Measurements from ENCODE around the gene SYTL2. TPM values are rescaled to one million over a fixed set of nuclear protein-coding genes. Genes with fewer than 3 reads are reported as not detected.
"Not testable (repeated sequence)": the region's sequence is repeated elsewhere in the genome, so short reads cannot be mapped to it uniquely, and the experiment has no call there.

SYTL2 gene
- total RNA-seq, 2 donors from 2014 or later: 28.3 to 55.3 TPM

DNA sequence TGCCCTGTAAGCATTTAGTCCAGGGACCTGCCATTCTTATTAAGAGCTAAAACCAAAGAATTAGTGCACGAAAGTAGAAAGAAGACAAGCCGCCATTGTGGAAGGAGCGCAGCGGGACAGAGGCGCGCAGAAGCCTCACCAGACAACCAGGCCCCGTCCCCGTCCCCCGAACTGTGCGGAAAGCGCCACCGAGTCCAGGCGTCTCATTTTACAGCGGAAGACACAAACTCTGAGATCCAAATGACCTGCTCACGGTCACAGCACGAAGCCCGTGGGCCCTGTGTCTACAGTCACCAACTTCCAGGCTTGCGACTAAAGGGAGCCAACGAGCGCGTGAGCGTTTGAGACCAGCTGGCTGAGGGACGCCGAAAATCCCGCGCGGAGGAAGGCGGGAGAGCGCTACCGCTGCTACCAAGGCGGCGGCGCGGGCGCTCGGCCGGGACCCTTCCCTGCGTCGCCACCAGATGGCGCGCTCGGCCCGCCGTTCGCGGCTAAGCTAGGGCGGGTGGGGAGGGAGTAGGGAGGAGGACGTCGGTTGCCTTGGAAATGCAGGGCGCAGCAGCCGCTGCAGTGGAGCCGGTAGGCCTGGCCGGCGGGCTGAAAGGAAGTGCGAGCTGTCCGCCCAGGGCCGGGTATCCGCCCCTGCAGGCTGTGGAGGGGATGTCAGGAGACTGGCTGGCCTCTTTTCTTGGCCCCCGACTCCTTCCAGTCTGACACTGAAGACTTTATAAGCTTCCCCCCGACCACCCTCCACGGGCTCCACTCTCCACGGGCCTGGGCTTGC, 43.8 kb upstream of the SYTL2 start:
- Histone ChIP-seq H3K4me1 (peaks cover 5% of the 10 kb centered on the region), H3K27me3 (no peaks in the 10 kb centered on the region), H3K9me3 (no peaks in the 10 kb centered on the region), H3K27ac (peak overlapping the region; percentile 70 to 89 (median 86)), H3K36me3 (replicated peaks in 1 of 2; ENCODE audit: insufficient read depth in 1 of 2, low read depth in 2 of 2) (no peaks in the 10 kb centered on the region), H3K4me3 (peak overlapping the region; percentile 17 to 44)
- ATAC-seq: peak; percentile 98
- TF ChIP-seq, protein P1, sequence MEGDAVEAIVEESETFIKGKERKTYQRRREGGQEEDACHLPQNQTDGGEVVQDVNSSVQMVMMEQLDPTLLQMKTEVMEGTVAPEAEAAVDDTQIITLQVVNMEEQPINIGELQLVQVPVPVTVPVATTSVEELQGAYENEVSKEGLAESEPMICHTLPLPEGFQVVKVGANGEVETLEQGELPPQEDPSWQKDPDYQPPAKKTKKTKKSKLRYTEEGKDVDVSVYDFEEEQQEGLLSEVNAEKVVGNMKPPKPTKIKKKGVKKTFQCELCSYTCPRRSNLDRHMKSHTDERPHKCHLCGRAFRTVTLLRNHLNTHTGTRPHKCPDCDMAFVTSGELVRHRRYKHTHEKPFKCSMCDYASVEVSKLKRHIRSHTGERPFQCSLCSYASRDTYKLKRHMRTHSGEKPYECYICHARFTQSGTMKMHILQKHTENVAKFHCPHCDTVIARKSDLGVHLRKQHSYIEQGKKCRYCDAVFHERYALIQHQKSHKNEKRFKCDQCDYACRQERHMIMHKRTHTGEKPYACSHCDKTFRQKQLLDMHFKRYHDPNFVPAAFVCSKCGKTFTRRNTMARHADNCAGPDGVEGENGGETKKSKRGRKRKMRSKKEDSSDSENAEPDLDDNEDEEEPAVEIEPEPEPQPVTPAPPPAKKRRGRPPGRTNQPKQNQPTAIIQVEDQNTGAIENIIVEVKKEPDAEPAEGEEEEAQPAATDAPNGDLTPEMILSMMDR (IDR thresholded peaks at IDR 0.05): peak; percentile 79 to 99 (median 96)
- TF ChIP-seq POLR2A (IDR thresholded peaks at IDR 0.05): peak in 2 of 3 donors; percentile 74 to 86
- WGBS, 2 donors: 0 to 1% methylated on average over 38 to 62 of the region's 62 CpGs
- intact Hi-C loops (cut with DNase I): no loop called here
- peak; percentile 91 to 94 (median 92) for DNase-seq

DNA sequence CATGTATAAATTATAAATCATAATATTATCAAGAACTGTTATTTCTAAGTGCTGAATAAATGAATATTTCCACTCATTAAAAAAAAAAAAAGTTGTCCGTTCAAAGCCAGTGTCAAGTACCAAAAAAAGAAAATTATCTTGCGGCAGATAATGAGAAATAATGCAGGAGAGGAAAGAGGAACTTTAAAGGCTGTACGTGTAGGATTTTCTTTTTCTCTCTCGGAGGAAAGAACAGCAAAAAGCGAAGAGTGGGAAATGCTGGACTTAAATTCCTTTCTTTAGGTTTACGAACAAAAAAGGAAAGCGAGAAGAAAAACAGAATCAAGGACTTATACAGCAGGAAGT, 43.2 kb upstream of the SYTL2 start:
- H3K4me3 ChIP-seq: peak overlapping the region; percentile 17 to 44
- intact Hi-C loops (cut with DNase I): no loop called here
- H3K36me3 ChIP-seq (replicated peaks in 1 of 2; ENCODE audit: insufficient read depth in 1 of 2, low read depth in 2 of 2): no peaks in the 10 kb centered on the region
- H3K4me1 ChIP-seq: peaks cover 5% of the 10 kb centered on the region
- H3K27me3 ChIP-seq: no peaks in the 10 kb centered on the region
- DNase-seq (no peak), ATAC-seq (no peak)
- H3K27ac ChIP-seq: peak overlapping the region in 3 of 4 donors; percentile 85 to 89 (median 87)
- WGBS, 2 donors: 22 to 30% methylated on average over 7 of the region's 7 CpGs
- no peaks in the 10 kb centered on the region for H3K9me3 ChIP-seq
- no peak for TF ChIP-seq POLR2A (IDR thresholded peaks at IDR 0.05)
- TF ChIP-seq, protein P1 (IDR thresholded peaks at IDR 0.05): no peak

DNA sequence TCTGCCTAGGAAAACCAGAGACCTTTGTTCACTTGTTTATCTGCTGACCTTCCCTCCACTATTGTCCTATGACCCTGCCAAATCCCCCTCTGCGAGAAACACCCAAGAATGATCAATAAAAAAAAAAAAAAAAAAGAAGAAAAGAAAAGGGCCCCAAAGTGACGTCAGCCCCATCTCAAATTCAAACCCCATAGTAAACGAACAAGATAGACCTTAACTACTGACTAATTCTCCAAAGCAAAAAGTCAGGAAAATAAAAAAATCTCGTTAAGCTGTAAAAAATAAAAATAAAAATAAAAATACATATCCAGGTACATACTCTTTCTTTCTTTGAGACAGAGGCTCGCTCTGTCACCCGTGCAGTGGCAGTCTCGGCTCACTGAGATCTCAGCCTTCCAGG, 42.6 kb upstream of the SYTL2 start:
- not testable (repeated sequence) for H3K4me3 ChIP-seq

DNA sequence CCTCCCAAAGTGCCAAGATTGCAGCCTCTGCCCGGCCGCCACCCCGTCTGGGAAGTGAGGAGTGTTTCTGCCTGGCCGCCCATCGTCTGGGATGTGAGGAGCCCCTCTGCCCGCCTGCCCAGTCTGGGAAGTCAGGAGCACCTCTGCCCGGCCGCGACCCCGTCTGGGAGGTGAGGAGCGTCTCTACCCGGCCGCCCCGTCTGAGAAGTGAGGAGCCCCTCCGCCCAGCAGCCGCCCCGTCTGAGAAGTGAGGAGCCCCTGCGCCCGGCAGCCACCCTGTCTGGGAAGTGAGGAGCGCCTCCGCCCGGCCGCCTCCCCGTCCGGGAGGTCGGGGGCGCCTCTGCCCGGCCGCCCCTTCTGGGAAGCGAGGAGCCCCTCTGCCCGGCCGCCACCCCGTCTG, 41.8 kb upstream of the SYTL2 start:
- H3K4me3 ChIP-seq; H3K27me3 ChIP-seq; H3K36me3 ChIP-seq (replicated peaks in 1 of 2; ENCODE audit: insufficient read depth in 1 of 2, low read depth in 2 of 2); H3K9me3 ChIP-seq; H3K4me1 ChIP-seq; H3K27ac ChIP-seq; ATAC-seq; intact Hi-C loops (cut with DNase I); DNase-seq: not testable (repeated sequence)
- 96 to 100% methylated on average over 4 to 33 of the region's 33 CpGs for WGBS, 2 donors

More for the DNA sequence above, 42.6 kb upstream of the SYTL2 start:
- 94 to 96% methylated on average over 6 to 7 of the region's 7 CpGs for WGBS, 2 donors
- intact Hi-C loops (cut with DNase I); H3K4me1 ChIP-seq; H3K27me3 ChIP-seq; ATAC-seq; H3K36me3 ChIP-seq (replicated peaks in 1 of 2; ENCODE audit: insufficient read depth in 1 of 2, low read depth in 2 of 2); H3K9me3 ChIP-seq; H3K27ac ChIP-seq; DNase-seq: not testable (repeated sequence)

DNA sequence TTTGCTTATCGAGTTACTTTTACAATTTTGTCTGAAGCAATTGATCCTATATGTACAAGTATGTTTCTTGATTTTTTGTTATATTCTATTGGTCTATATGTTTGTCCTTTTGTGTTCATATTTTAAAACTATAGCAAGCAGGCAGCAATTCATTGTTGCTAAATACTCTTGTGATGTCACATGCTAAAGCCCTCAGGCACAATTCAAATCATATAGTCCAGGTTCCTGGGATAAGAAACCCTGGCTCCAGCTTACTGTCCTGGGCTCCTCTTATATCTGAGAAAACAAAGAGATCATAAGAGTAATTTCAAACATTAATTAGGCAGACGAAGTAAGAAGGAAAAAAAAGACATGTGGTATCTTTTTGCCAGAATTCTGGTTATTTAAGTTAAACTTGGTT, 37.6 kb upstream of the SYTL2 start:
- TF ChIP-seq, protein P1 (IDR thresholded peaks at IDR 0.05): no peak
- no peak for TF ChIP-seq POLR2A (IDR thresholded peaks at IDR 0.05)
- peaks cover 13% of the 10 kb centered on the region for H3K4me1 ChIP-seq
- DNase-seq (no peak), ATAC-seq (no peak)
- no peaks in the 10 kb centered on the region for H3K9me3 ChIP-seq
- no peak overlapping the region for H3K4me3 ChIP-seq
- no peaks in the 10 kb centered on the region for H3K36me3 ChIP-seq (replicated peaks in 1 of 2; ENCODE audit: insufficient read depth in 1 of 2, low read depth in 2 of 2)
- 88 to 90% methylated on average over 2 of the region's 2 CpGs for WGBS, 2 donors
- intact Hi-C loops (cut with DNase I): no loop called here
- H3K27me3 ChIP-seq: no peaks in the 10 kb centered on the region
- no peak overlapping the region for H3K27ac ChIP-seq

DNA sequence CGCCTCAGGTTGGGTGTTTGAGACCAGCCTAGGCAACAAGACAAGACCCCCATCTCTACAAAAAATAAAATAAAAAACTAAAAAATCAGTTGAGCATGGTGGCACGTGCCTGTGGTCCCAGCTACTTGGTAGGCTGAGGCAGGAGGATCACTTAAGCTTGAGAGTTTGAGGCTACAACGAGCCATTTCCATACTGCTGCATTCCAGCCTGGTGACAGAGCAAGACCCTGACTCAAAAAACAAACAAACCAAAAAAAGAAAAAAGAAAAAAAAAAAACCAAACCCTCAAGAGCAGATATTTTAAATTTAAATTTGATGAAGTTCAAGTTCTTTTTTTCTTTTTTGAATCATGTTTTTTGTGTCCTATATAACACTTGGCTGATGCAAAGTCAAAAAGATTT, 37.1 kb upstream of the SYTL2 start:
- 78 to 86% methylated on average over 3 of the region's 3 CpGs for WGBS, 2 donors
- no peak overlapping the region for H3K4me3 ChIP-seq
- intact Hi-C loops (cut with DNase I): no loop called here
- no peak overlapping the region for H3K27ac ChIP-seq
- no peak for TF ChIP-seq POLR2A (IDR thresholded peaks at IDR 0.05)
- ATAC-seq: no peak
- H3K27me3 ChIP-seq: no peaks in the 10 kb centered on the region
- H3K36me3 ChIP-seq (replicated peaks in 1 of 2; ENCODE audit: insufficient read depth in 1 of 2, low read depth in 2 of 2): no peaks in the 10 kb centered on the region
- peaks cover 13% of the 10 kb centered on the region for H3K4me1 ChIP-seq
- no peak for DNase-seq
- no peaks in the 10 kb centered on the region for H3K9me3 ChIP-seq
